B cell (primary cell): ENCODE results near the gene CAPZA2. TPM values are rescaled to one million over a fixed set of nuclear protein-coding genes. Genes with fewer than 3 reads are reported as not detected.

ENCODE experiments used
- ATAC-seq: fragments of 200-7000 bp; cut with Tn5 transposase; one replicate; pipeline ENCODE4 v1.10.0; 2021; ENCODE audit warnings: low read depth, mild to moderate bottlenecking, moderate number of reproducible peaks, moderate library complexity
- CTCF ChIA-PET: fragments of 350-600 bp; sonication (Branson Sonifier 250); formaldehyde crosslinking; loops from one replicate; lab custom pipeline; 2021; ENCODE audit warnings: antibody characterized with exemption, inconsistent platforms; lab: Charles Lee
- POLR2A ChIA-PET: fragments of 350-600 bp; sonication (Branson Sonifier 250); formaldehyde crosslinking; loops from one replicate; lab custom pipeline; 2021; ENCODE audit warnings: antibody characterized with exemption; lab: Charles Lee
- DNase-seq: peaks from one replicate; pipeline ENCODE4 v3.0.0; 2013
- H2AFZ ChIP-seq: 2 replicates; pipeline ENCODE4 v1.6.1; 2012; ENCODE audit warnings: mild to moderate bottlenecking, low read depth, low read length; ENCODE audit not compliant: insufficient read depth, poor library complexity, severe bottlenecking
- H3K27ac ChIP-seq, 2 donors: 1 replicate in 1 of 2; 2 replicates in 1 of 2; pipeline ENCODE4 v1.5.1; 2012 to 2013; ENCODE audit warnings: low read length in 2 of 2, mild to moderate bottlenecking in 2 of 2, moderate library complexity in 1 of 2
- H3K27me3 ChIP-seq, 4 experiments: fragments of 200-600 bp in 1 of 4; sonication (generic) in 1 of 4; replicated peaks in 1 of 4; 1 replicate in 2 of 4; 2 replicates in 2 of 4; pipeline versions ENCODE4 v1.6.1 to v1.7.0; 2013 to 2016; ENCODE audit warnings: low read length in 3 of 4, mild to moderate bottlenecking in 2 of 4, mixed read lengths in 1 of 4, moderate library complexity in 1 of 4; ENCODE audit not compliant: insufficient read depth in 4 of 4, control insufficient read depth in 3 of 4; ENCODE audit errors: control extremely low read depth in 1 of 4
- H3K36me3 ChIP-seq, 2 experiments: replicated peaks in 1 of 2; 1 replicate in 1 of 2; 2 replicates in 1 of 2; pipeline versions ENCODE4 v1.6.1 to v1.7.1; 2013; ENCODE audit warnings: low read length in 1 of 2; ENCODE audit not compliant: insufficient read depth in 2 of 2, control insufficient read depth in 1 of 2; ENCODE audit errors: control extremely low read depth in 1 of 2, extremely low read depth in 1 of 2
- H3K4me1 ChIP-seq, 2 donors: fragments of 200-600 bp in 1 of 2; sonication (generic) in 1 of 2; 1 replicate in 1 of 2; 2 replicates in 1 of 2; pipeline versions ENCODE4 v1.5.1 to v1.6.1; 2013 to 2017; ENCODE audit warnings: low read length in 2 of 2; ENCODE audit not compliant: control insufficient read depth in 2 of 2, insufficient read depth in 2 of 2
- H3K4me2 ChIP-seq: replicated peaks from 2 replicates; pipeline ENCODE3; 2012; ENCODE audit warnings: mild to moderate bottlenecking, low read depth, low read length; ENCODE audit not compliant: poor library complexity, severe bottlenecking
- H3K4me3 ChIP-seq, 5 experiments: fragments of 200-600 bp in 1 of 5; sonication (generic) in 1 of 5; 1 replicate in 3 of 5; 2 replicates in 2 of 5; pipeline versions ENCODE4 v1.5.1 to v1.7.0; 2011 to 2016; ENCODE audit warnings: low read length in 4 of 5, mild to moderate bottlenecking in 4 of 5, low read depth in 2 of 5, control low read depth in 1 of 5, moderate library complexity in 1 of 5; ENCODE audit not compliant: insufficient read depth in 1 of 5; ENCODE audit errors: control extremely low read depth in 1 of 5, extremely low read depth in 1 of 5
- H3K79me2 ChIP-seq: fragments of 200-600 bp; sonication (generic); one replicate; pipeline ENCODE4 v1.6.0; 2016; ENCODE audit warnings: low read length; ENCODE audit not compliant: control insufficient read depth, insufficient read depth
- H3K9ac ChIP-seq: fragments of 200-600 bp; sonication (generic); 2 replicates; pipeline ENCODE4 v1.6.1; 2017; ENCODE audit warnings: mild to moderate bottlenecking, low read length, moderate library complexity
- H3K9me3 ChIP-seq, 3 donors: one replicate each; pipeline versions ENCODE4 v1.6.1 to v1.7.1; 2013; ENCODE audit warnings: low read length in 2 of 3; ENCODE audit not compliant: control insufficient read depth in 2 of 3, insufficient read depth in 1 of 3; ENCODE audit errors: control extremely low read depth in 1 of 3
- H4K20me1 ChIP-seq: 2 replicates; pipeline ENCODE4 v1.6.0; 2012; ENCODE audit warnings: mild to moderate bottlenecking, low read length; ENCODE audit not compliant: insufficient read depth, control insufficient read depth, poor library complexity, severe bottlenecking
- H3K27ac Mint-ChIP-seq: one replicate; pipeline ENCODE4 v1.8.0; 2021; ENCODE audit warnings: mixed read lengths
- H3K27me3 Mint-ChIP-seq: one replicate; pipeline ENCODE4 v1.8.0; 2021; ENCODE audit warnings: mixed read lengths
- H3K4me1 Mint-ChIP-seq: one replicate; pipeline ENCODE4 v1.8.0; 2021; ENCODE audit warnings: mixed read lengths
- H3K4me3 Mint-ChIP-seq: one replicate; pipeline ENCODE4 v1.8.0; 2021; ENCODE audit warnings: mixed read lengths
- H3K9me3 Mint-ChIP-seq: one replicate; pipeline ENCODE4 v1.8.0; 2022; ENCODE audit warnings: mixed read lengths; ENCODE audit not compliant: insufficient read depth
- CTCF ChIP-seq: fragments of 200-600 bp; IDR thresholded peaks from one replicate; pipeline ENCODE4 v1.8.0; 2022; ENCODE audit warnings: antibody characterized with exemption, mild to moderate bottlenecking
- EZH2 ChIP-seq: IDR thresholded peaks from 2 replicates; pipeline ENCODE4 v1.6.1; 2012; ENCODE audit warnings: borderline replicate concordance, low read depth, mild to moderate bottlenecking, moderate library complexity, low read length; ENCODE audit not compliant: insufficient read depth, poor library complexity, severe bottlenecking
- WGBS: methylation state at CpG from one replicate; pipeline ENCODE4 v1.1.5; 2013; ENCODE audit warnings: missing lambda C conversion rate; ENCODE audit not compliant: insufficient coverage; 5-methylcytosine and 5-hydroxymethylcytosine counted together
- intact Hi-C: fragments of 100-400 bp; cut with micrococcal nuclease; formaldehyde crosslinking; loops from one replicate; pipeline ENCODE4 v1.10.0; 2022
- polyA plus RNA-seq: library from polyadenylated mRNA; depleted of rRNA; stranded (reverse); fragments of >200 nt; gene quantifications from 2 replicates; pipeline ENCODE4 v1.2.3, GENCODE V29; 2012
- total RNA-seq, 2 donors: library from RNA; stranded (reverse); fragments of 120-200 nt in 1 of 2; gene quantifications; 1 replicate in 1 of 2; 2 replicates in 1 of 2; pipeline versions ENCODE4 v1.2.3 to v1.2.4, GENCODE V29; 2013 to 2022

CAPZA2 gene
- total and polyA plus RNA-seq, 2 donors (not counting 1 experiment from before 2014, with no cell fraction given): 15.0 to 79.0 TPM

DNA sequence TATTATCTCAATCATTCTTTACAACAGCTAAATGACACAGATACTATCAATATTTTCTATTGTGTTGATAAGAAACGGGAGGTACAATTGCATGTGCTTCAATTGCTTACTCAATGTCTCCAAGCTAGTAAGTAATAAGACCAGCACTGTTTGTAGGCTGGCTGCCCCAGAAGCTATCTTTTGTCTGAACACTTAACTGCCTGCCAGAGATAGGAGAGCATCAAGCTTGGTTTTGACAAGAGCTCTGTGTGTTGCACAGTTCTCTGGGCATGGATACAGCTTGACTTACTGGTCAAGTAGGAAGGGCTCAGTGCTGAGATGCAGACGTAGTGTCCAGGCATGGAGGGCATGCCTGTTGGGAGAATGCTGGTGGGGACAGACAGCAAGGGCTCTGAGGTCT, 26.3 kb upstream of the CAPZA2 start:
- Histone ChIP-seq H3K4me1 (no peaks in the 10 kb centered on the region), H4K20me1 (no peaks in the 10 kb centered on the region), H3K4me3 (no peak overlapping the region), H3K36me3 (no peaks in the 10 kb centered on the region), H3K4me2 (no peak overlapping the region), H2AFZ (no peak overlapping the region), H3K27ac (no peak overlapping the region), H3K9ac (no peak overlapping the region), H3K9me3 (no peaks in the 10 kb centered on the region), H3K79me2 (no peaks in the 10 kb centered on the region), H3K27me3 (peaks cover 0 to 5% (median 0%) of the 10 kb centered on the region in 4 experiments)
- H3K27me3 Mint-ChIP-seq: peaks cover 12% of the 10 kb centered on the region
- DNase-seq (no peak), ATAC-seq (no peak)
- no peak for TF ChIP-seq EZH2
- no peak for TF ChIP-seq CTCF
- POLR2A ChIA-PET: no interaction called here
- H3K4me3 Mint-ChIP-seq: no peak overlapping the region
- CTCF ChIA-PET: no interaction called here
- peaks cover under 1% of the 10 kb centered on the region for H3K4me1 Mint-ChIP-seq
- no peaks in the 10 kb centered on the region for H3K9me3 Mint-ChIP-seq
- no peak overlapping the region for H3K27ac Mint-ChIP-seq
- 88% methylated on average over 1 of the region's 2 CpGs for WGBS
- intact Hi-C loops: no loop called here

DNA sequence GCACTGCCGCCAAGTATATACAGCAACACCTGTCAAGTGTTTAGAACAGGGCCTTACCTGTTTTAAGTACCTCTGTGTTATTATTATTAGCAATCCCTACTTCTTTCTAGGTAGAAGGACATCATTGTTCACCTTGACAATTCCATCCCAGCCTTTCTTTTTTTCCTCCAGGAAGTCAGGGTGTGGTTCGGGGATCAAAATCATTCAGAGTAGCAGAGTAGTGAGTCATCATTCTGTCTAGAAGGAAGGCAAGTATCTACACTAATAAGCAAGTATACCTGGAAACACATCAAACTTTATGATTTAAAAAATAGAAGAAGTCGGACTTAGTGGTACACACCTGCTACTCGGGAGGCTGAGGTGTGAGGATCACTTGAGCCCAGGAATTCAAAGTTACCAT, 25.5 kb upstream of the CAPZA2 start:
- CTCF ChIA-PET: no interaction called here
- H4K20me1 ChIP-seq: no peaks in the 10 kb centered on the region
- no peak for DNase-seq
- no peaks in the 10 kb centered on the region for H3K9me3 Mint-ChIP-seq
- H3K4me3 ChIP-seq: no peak overlapping the region
- H3K4me2 ChIP-seq: no peak overlapping the region
- H3K9ac ChIP-seq: no peak overlapping the region
- peaks cover 6 to 7% of the 10 kb centered on the region in 2 donors for H3K4me1 ChIP-seq
- H3K27ac Mint-ChIP-seq: no peak overlapping the region
- no peaks in the 10 kb centered on the region for H3K9me3 ChIP-seq
- peaks cover 0 to 5% (median 0%) of the 10 kb centered on the region in 4 experiments for H3K27me3 ChIP-seq
- no peak overlapping the region for H3K4me3 Mint-ChIP-seq
- H2AFZ ChIP-seq: no peak overlapping the region
- TF ChIP-seq CTCF: no peak
- no peak for TF ChIP-seq EZH2
- intact Hi-C loops: no loop called here
- no peak for ATAC-seq
- POLR2A ChIA-PET: no interaction called here
- H3K36me3 ChIP-seq: no peaks in the 10 kb centered on the region
- H3K4me1 Mint-ChIP-seq: peaks cover 5% of the 10 kb centered on the region
- 100% methylated on average over 1 of the region's 4 CpGs for WGBS
- no peaks in the 10 kb centered on the region for H3K79me2 ChIP-seq
- no peak overlapping the region for H3K27ac ChIP-seq
- peaks cover 12% of the 10 kb centered on the region for H3K27me3 Mint-ChIP-seq
